T-cell (primary cell): Measurements from ENCODE around the gene CEMIP. TPM values are rescaled to one million over a fixed set of nuclear protein-coding genes. Genes with fewer than 3 reads are reported as not detected.

Experiments
- ATAC-seq, 4 experiments: fragments of 200-7000 bp in 3 of 4; fragments of 150-1000 bp in 1 of 4; cut with Tn5 transposase; replicated peaks in 1 of 4; 1 replicate in 3 of 4; 2 replicates in 1 of 4; pipeline ENCODE4 v1.10.0; 2021; ENCODE audit warnings: moderate library complexity in 3 of 4, mild to moderate bottlenecking in 2 of 4, moderate number of reproducible peaks in 1 of 4
- CTCF ChIA-PET, 2 donors: fragments of 300-600 bp; sonication (Branson Sonifier 250); formaldehyde crosslinking; loops; one replicate each; lab custom pipeline; 2022; ENCODE audit warnings: antibody characterized with exemption in 2 of 2; lab: Charles Lee
- POLR2A ChIA-PET, 2 donors: fragments of 300-600 bp; sonication (Branson Sonifier 250); formaldehyde crosslinking; loops; one replicate each; lab custom pipeline; 2022; ENCODE audit warnings: antibody characterized with exemption in 2 of 2; lab: Charles Lee
- DNase-seq, 35 experiments: peaks; one replicate each; pipeline versions ENCODE4 v3.0.0 to v3.0.0-alpha.2; 2013 to 2023
- H3K27ac ChIP-seq: one replicate; pipeline ENCODE4 v1.5.1; 2013; ENCODE audit warnings: low read length
- H3K27me3 ChIP-seq, 2 experiments: replicated peaks in 1 of 2; 1 replicate in 1 of 2; 2 replicates in 1 of 2; pipeline versions ENCODE4 v1.6.1 to v1.7.0; 2013; ENCODE audit warnings: low read length in 1 of 2, mixed read lengths in 1 of 2; ENCODE audit not compliant: control insufficient read depth in 2 of 2, insufficient read depth in 2 of 2; ENCODE audit errors: extremely low read depth in 1 of 2
- H3K36me3 ChIP-seq, 2 donors: 1 replicate in 1 of 2; 2 replicates in 1 of 2; pipeline versions ENCODE4 v1.6.1 to v1.7.0; 2013; ENCODE audit warnings: low read length in 1 of 2; ENCODE audit not compliant: control insufficient read depth in 2 of 2, insufficient read depth in 1 of 2; ENCODE audit errors: extremely low read depth in 1 of 2
- H3K4me1 ChIP-seq, 2 experiments: 1 replicate in 1 of 2; 2 replicates in 1 of 2; pipeline versions ENCODE4 v1.6.1 to v1.7.0; 2013; ENCODE audit warnings: low read length in 2 of 2, mixed read lengths in 1 of 2; ENCODE audit not compliant: insufficient read depth in 2 of 2, control insufficient read depth in 1 of 2; ENCODE audit errors: extremely low read depth in 1 of 2
- H3K4me3 ChIP-seq, 2 donors: 1 replicate in 1 of 2; 2 replicates in 1 of 2; pipeline versions ENCODE4 v1.5.1 to v1.7.0; 2013; ENCODE audit warnings: mild to moderate bottlenecking in 2 of 2, low read length in 1 of 2, moderate library complexity in 1 of 2; ENCODE audit not compliant: control insufficient read depth in 1 of 2; ENCODE audit errors: extremely low read depth in 1 of 2
- H3K9me3 ChIP-seq: 2 replicates; pipeline ENCODE4 v1.7.0; 2013
- H3K27ac Mint-ChIP-seq, 2 donors: one replicate each; pipeline ENCODE4 v1.8.0; 2020 to 2021; ENCODE audit warnings: mild to moderate bottlenecking in 2 of 2, mixed read lengths in 2 of 2
- H3K27me3 Mint-ChIP-seq, 2 donors: one replicate each; pipeline ENCODE4 v1.8.0; 2021 to 2022; ENCODE audit warnings: mixed read lengths in 2 of 2
- H3K36me3 Mint-ChIP-seq: one replicate; pipeline ENCODE4 v1.8.0; 2021; ENCODE audit warnings: mixed read lengths
- H3K4me1 Mint-ChIP-seq, 3 donors: one replicate each; pipeline ENCODE4 v1.8.0; 2020 to 2022; ENCODE audit warnings: mixed read lengths in 3 of 3, mild to moderate bottlenecking in 1 of 3
- H3K4me3 Mint-ChIP-seq, 3 donors: one replicate each; pipeline ENCODE4 v1.8.0; 2020 to 2022; ENCODE audit warnings: mild to moderate bottlenecking in 3 of 3, mixed read lengths in 3 of 3, moderate library complexity in 3 of 3
- H3K9me3 Mint-ChIP-seq, 3 donors: one replicate each; pipeline ENCODE4 v1.8.0; 2020 to 2022; ENCODE audit warnings: mixed read lengths in 3 of 3
- WGBS: methylation state at CpG from one replicate; pipeline ENCODE4 v1.1.5; 2013; ENCODE audit warnings: missing lambda C conversion rate; ENCODE audit not compliant: insufficient coverage; 5-methylcytosine and 5-hydroxymethylcytosine counted together
- total RNA-seq, 35 experiments: library from RNA in 6 of 35; stranded (reverse) in 6 of 35; fragments of 120-200 nt in 1 of 35; gene quantifications; one replicate each; pipeline versions ENCODE4 v1.2.1 to v1.2.4 and lab custom pipeline; 2013 to 2026

The CEMIP gene
- total RNA-seq, 5 donors from 2014 or later (not counting 1 experiment from before 2014, with no cell fraction given): 0.63 to 1.2 (median 1.2) TPM; not detected in 2

- Mint-ChIP-seq H3K9me3 (peaks cover 0 to 1% (median under 1%) of the 10 kb centered on the region in 3 donors), H3K36me3 (no peaks in the 10 kb centered on the region), H3K27me3 (no peaks in the 10 kb centered on the region), H3K4me3 (no peak overlapping the region), H3K4me1 (no peaks in the 10 kb centered on the region), H3K27ac (no peak overlapping the region)
- Histone ChIP-seq H3K4me1 (no peaks in the 10 kb centered on the region), H3K27me3 (no peaks in the 10 kb centered on the region), H3K27ac (no peak overlapping the region), H3K36me3 (no peaks in the 10 kb centered on the region), H3K4me3 (no peak overlapping the region), H3K9me3 (no peaks in the 10 kb centered on the region)
- 86% methylated on average over 1 of the region's 1 CpG for WGBS
- ChIA-PET CTCF (no interaction called here), POLR2A (no interaction called here)
- DNase-seq (no peak), ATAC-seq (no peak)
Observed at GRCh38 chr15:80733460-80733859, 45.7 kb upstream of the CEMIP start.

- peaks cover 0 to 3% of the 10 kb centered on the region in 2 donors for H3K27me3 Mint-ChIP-seq
- ChIA-PET POLR2A (no interaction called here), CTCF (no interaction called here)
- no peak overlapping the region for H3K4me3 Mint-ChIP-seq
- 95% methylated on average over 7 of the region's 8 CpGs for WGBS
- H3K9me3 ChIP-seq: no peaks in the 10 kb centered on the region
- H3K4me1 Mint-ChIP-seq: no peaks in the 10 kb centered on the region
- H3K9me3 Mint-ChIP-seq: peaks cover 0 to 5% (median 3%) of the 10 kb centered on the region in 3 donors
- no peaks in the 10 kb centered on the region for H3K36me3 Mint-ChIP-seq
- DNase-seq (no peak), ATAC-seq (no peak)
- no peak overlapping the region for H3K27ac ChIP-seq
- H3K27ac Mint-ChIP-seq: no peak overlapping the region
- H3K4me3 ChIP-seq: no peak overlapping the region
- H3K27me3 ChIP-seq: no peaks in the 10 kb centered on the region
- H3K4me1 ChIP-seq: no peaks in the 10 kb centered on the region
- H3K36me3 ChIP-seq: no peaks in the 10 kb centered on the region
Observed at GRCh38 chr15:80735344-80735743, 43.8 kb upstream of the CEMIP start.

- Mint-ChIP-seq H3K4me3 (no peak overlapping the region), H3K9me3 (peaks cover 0 to 5% (median 3%) of the 10 kb centered on the region in 3 donors), H3K27me3 (peaks cover 0 to 3% of the 10 kb centered on the region in 2 donors), H3K27ac (no peak overlapping the region), H3K4me1 (no peaks in the 10 kb centered on the region), H3K36me3 (no peaks in the 10 kb centered on the region)
- ChIA-PET CTCF (no interaction called here), POLR2A (no interaction called here)
- 100% methylated on average over 2 of the region's 4 CpGs for WGBS
- H3K36me3 ChIP-seq: no peaks in the 10 kb centered on the region
- H3K4me1 ChIP-seq: no peaks in the 10 kb centered on the region
- H3K9me3 ChIP-seq: no peaks in the 10 kb centered on the region
- no peak overlapping the region for H3K4me3 ChIP-seq
- no peak overlapping the region for H3K27ac ChIP-seq
- no peak for DNase-seq
- no peak for ATAC-seq
- no peaks in the 10 kb centered on the region for H3K27me3 ChIP-seq
Observed at GRCh38 chr15:80736560-80736959, 42.6 kb upstream of the CEMIP start.

GRCh38 chr15:80739919-80740318 is 39.3 kb upstream of the CEMIP start:
- 85% methylated on average over 3 of the region's 3 CpGs for WGBS
- H3K27ac ChIP-seq: no peak overlapping the region
- DNase-seq (no peak), ATAC-seq (no peak)
- H3K36me3 ChIP-seq: no peaks in the 10 kb centered on the region
- POLR2A ChIA-PET: no interaction called here
- H3K27me3 ChIP-seq: no peaks in the 10 kb centered on the region
- Mint-ChIP-seq H3K4me1 (no peaks in the 10 kb centered on the region), H3K27ac (no peak overlapping the region), H3K4me3 (no peak overlapping the region), H3K27me3 (peaks cover 0 to 3% of the 10 kb centered on the region in 2 donors), H3K36me3 (no peaks in the 10 kb centered on the region), H3K9me3 (peaks cover 0 to 5% (median 3%) of the 10 kb centered on the region in 3 donors)
- CTCF ChIA-PET: no interaction called here
- no peaks in the 10 kb centered on the region for H3K9me3 ChIP-seq
- no peaks in the 10 kb centered on the region for H3K4me1 ChIP-seq
- no peak overlapping the region for H3K4me3 ChIP-seq

GRCh38 chr15:80742081-80742480 is 37.1 kb upstream of the CEMIP start:
- H3K36me3 Mint-ChIP-seq: no peaks in the 10 kb centered on the region
- H3K9me3 Mint-ChIP-seq: peaks cover 4 to 16% (median 8%) of the 10 kb centered on the region in 3 donors
- no peaks in the 10 kb centered on the region for H3K4me1 Mint-ChIP-seq
- no peaks in the 10 kb centered on the region for H3K36me3 ChIP-seq
- ChIA-PET POLR2A (no interaction called here), CTCF (no interaction called here)
- no peaks in the 10 kb centered on the region for H3K9me3 ChIP-seq
- ATAC-seq (no peak), DNase-seq (no peak)
- 94% methylated on average over 2 of the region's 4 CpGs for WGBS
- no peak overlapping the region for H3K4me3 Mint-ChIP-seq
- H3K27ac ChIP-seq: no peak overlapping the region
- H3K27ac Mint-ChIP-seq: no peak overlapping the region
- no peak overlapping the region for H3K4me3 ChIP-seq
- H3K27me3 Mint-ChIP-seq: peaks cover 0 to 7% of the 10 kb centered on the region in 2 donors
- no peaks in the 10 kb centered on the region for H3K4me1 ChIP-seq
- no peaks in the 10 kb centered on the region for H3K27me3 ChIP-seq

- CTCF ChIA-PET: no interaction called here
- no peaks in the 10 kb centered on the region for H3K4me1 ChIP-seq
- H3K4me3 ChIP-seq: no peak overlapping the region
- Mint-ChIP-seq H3K4me1 (no peaks in the 10 kb centered on the region), H3K36me3 (peaks cover 4% of the 10 kb centered on the region), H3K27ac (no peak overlapping the region), H3K9me3 (peaks cover 4 to 16% (median 8%) of the 10 kb centered on the region in 3 donors), H3K4me3 (no peak overlapping the region), H3K27me3 (peaks cover 0 to 7% of the 10 kb centered on the region in 2 donors)
- POLR2A ChIA-PET: no interaction called here
- ATAC-seq (no peak), DNase-seq (no peak)
- no peaks in the 10 kb centered on the region for H3K27me3 ChIP-seq
- H3K9me3 ChIP-seq: no peaks in the 10 kb centered on the region
- H3K36me3 ChIP-seq: no peaks in the 10 kb centered on the region
- 86% methylated on average over 4 of the region's 11 CpGs for WGBS
- no peak overlapping the region for H3K27ac ChIP-seq
Observed at GRCh38 chr15:80743189-80743833, 35.9 kb upstream of the CEMIP start.
